ENCODE results near the gene RTTN.

RTTN gene

DNA sequence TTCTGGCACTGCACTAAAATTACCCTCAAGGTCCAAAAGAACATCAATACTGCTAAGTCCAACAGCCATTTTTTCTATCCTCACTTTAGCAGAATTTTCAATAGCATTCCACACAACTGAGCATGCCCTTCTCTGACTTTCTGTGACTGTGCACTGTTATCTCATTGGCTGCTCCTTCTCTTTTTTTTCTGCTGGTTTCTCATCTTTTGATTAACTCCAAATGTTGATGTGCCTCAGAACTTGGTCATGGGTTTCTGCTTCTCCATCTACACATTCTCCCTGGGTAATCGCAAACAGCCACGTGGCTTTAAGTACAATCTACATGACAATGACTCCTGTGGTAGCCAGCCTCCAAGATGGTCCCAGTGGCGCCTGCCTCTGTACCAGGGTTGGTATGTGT lies 182.9 kb downstream of the RTTN start:
- Histone ChIP-seq H3K27me3 (replicated peaks; ENCODE audit: control insufficient read depth, insufficient read depth, low read length) (no peaks in the 10 kb centered on the region), H3K9me3 (ENCODE audit: control insufficient read depth, low read length) (no peaks in the 10 kb centered on the region), H3K4me3 (ENCODE audit: low read length) (no peak overlapping the region), H3K4me1 (ENCODE audit: control insufficient read depth, insufficient read depth, low read length) (no peaks in the 10 kb centered on the region), H3K36me3 (ENCODE audit: control insufficient read depth, insufficient read depth, low read length, severe bottlenecking) (peaks cover 6% of the 10 kb centered on the region), H3K9ac (ENCODE audit: low read length) (no peak overlapping the region)
- DNase-seq (ENCODE audit: low read depth), result no peak

DNA sequence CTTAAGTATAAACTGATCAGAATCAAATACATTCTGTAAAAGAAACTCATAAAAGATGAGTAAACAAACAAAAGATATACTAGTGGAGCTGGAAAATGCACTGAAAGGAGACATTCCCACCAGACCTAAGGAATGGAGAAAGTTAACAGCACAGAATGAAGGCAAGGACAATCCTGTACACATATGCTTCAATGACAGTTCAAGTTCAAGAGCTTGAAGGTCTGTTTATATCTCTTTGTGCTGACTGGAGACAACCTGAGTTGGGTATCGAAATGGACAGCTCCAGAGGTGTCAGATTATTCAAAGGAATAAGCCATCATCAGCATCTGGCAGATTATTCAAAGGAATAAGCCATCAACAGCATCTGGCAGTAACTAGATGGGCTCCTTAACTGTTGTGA lies 184.0 kb downstream of the RTTN start:
- Histone ChIP-seq H3K27me3 (replicated peaks; ENCODE audit: control insufficient read depth, insufficient read depth, low read length) (no peaks in the 10 kb centered on the region), H3K9ac (ENCODE audit: low read length) (no peak overlapping the region), H3K4me1 (ENCODE audit: control insufficient read depth, insufficient read depth, low read length) (no peaks in the 10 kb centered on the region), H3K4me3 (ENCODE audit: low read length) (no peak overlapping the region), H3K36me3 (ENCODE audit: control insufficient read depth, insufficient read depth, low read length, severe bottlenecking) (peaks cover 14% of the 10 kb centered on the region), H3K9me3 (ENCODE audit: control insufficient read depth, low read length) (no peaks in the 10 kb centered on the region)
- no peak for DNase-seq (ENCODE audit: low read depth)

DNA sequence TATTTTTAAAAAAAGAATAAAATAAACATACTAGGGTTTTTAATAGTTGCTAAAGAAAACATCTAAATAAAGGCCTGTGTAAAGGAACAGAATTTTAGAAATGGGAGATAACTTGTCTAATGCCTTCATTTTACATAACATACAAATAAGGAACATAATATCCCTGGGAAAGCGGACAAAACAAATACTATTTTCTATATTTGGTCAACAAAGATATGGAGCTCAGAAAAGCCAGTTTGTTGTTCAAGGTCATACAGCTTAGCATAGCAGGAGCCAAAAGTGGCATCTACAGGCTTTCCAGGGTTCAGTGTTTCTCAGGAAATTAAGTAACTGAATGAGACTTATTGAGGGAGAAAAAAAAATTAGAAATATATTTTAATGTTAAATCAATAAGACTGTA lies 184.4 kb downstream of the RTTN start:
- Histone ChIP-seq H3K36me3 (ENCODE audit: control insufficient read depth, insufficient read depth, low read length, severe bottlenecking) (peaks cover 15% of the 10 kb centered on the region), H3K9me3 (ENCODE audit: control insufficient read depth, low read length) (no peaks in the 10 kb centered on the region), H3K4me3 (ENCODE audit: low read length) (no peak overlapping the region), H3K9ac (ENCODE audit: low read length) (no peak overlapping the region), H3K27me3 (replicated peaks; ENCODE audit: control insufficient read depth, insufficient read depth, low read length) (no peaks in the 10 kb centered on the region), H3K4me1 (ENCODE audit: control insufficient read depth, insufficient read depth, low read length) (no peaks in the 10 kb centered on the region)
- DNase-seq (ENCODE audit: low read depth), result no peak

DNA sequence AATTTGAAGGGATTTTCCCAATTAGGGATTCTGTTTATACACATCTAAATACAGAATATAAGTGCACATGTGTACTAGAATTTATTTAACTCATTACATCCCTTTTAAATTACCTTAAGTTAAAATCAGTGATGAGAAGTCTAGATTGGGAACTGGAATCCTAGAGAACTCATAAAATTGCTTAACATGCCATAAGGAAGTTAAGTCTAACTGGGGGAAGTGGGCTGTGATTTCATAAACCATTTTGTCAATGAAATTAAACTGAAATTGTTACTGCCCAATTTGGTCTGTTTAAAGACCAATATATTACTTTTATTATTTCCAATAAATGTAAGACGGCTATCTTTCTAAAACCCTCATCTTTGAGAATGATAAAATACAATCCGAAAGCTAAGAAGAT lies 185.5 kb downstream of the RTTN start:
- Histone ChIP-seq H3K4me1 (ENCODE audit: control insufficient read depth, insufficient read depth, low read length) (no peaks in the 10 kb centered on the region), H3K9me3 (ENCODE audit: control insufficient read depth, low read length) (no peaks in the 10 kb centered on the region), H3K9ac (ENCODE audit: low read length) (no peak overlapping the region), H3K4me3 (ENCODE audit: low read length) (no peak overlapping the region), H3K36me3 (ENCODE audit: control insufficient read depth, insufficient read depth, low read length, severe bottlenecking) (peaks cover 15% of the 10 kb centered on the region), H3K27me3 (replicated peaks; ENCODE audit: control insufficient read depth, insufficient read depth, low read length) (no peaks in the 10 kb centered on the region)
- no peak for DNase-seq (ENCODE audit: low read depth)

DNA sequence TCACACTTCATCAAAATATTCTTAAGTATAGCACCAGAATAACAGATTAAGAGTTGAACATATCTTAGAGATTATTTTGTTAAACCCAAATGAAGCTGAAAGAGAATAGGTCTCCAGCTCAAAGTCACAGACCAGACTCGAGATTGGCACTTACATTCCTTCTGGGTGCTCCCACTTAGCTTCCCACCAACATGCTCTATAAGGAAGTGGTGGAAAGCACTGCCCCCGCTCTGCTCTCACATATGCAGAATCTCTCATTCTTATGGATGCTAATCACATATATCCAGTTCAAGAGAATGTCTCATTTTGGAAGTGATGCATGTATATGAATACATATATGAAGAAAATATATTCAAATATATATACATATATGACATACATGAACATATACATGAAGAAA lies 186.4 kb downstream of the RTTN start:
- Histone ChIP-seq H3K4me1 (ENCODE audit: control insufficient read depth, insufficient read depth, low read length) (no peaks in the 10 kb centered on the region), H3K36me3 (ENCODE audit: control insufficient read depth, insufficient read depth, low read length, severe bottlenecking) (peaks cover 15% of the 10 kb centered on the region), H3K9ac (ENCODE audit: low read length) (no peak overlapping the region), H3K9me3 (ENCODE audit: control insufficient read depth, low read length) (no peaks in the 10 kb centered on the region), H3K27me3 (replicated peaks; ENCODE audit: control insufficient read depth, insufficient read depth, low read length) (no peaks in the 10 kb centered on the region), H3K4me3 (ENCODE audit: low read length) (no peak overlapping the region)
- DNase-seq (ENCODE audit: low read depth), result no peak

DNA sequence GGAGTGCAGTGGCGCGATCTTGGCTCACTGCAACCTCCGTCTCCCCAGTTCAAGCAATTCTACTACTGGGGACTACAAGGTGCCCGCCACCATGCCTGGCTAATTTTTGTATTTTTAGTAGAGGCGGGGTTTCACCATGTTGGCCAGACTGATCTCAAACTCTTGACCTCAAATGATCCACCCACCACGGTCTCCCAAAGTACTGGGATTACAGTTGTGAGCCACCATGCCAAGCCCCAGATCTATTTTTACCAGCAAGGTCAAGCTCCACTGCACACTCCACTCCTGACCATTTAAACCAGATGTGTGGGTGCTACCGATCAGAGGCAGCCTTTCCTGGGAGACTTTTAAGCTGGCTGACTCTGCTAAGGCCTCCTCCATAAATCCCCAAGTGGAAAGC lies 190.4 kb downstream of the RTTN start:
- Histone ChIP-seq H3K36me3 (ENCODE audit: control insufficient read depth, insufficient read depth, low read length, severe bottlenecking) (peaks cover 8% of the 10 kb centered on the region), H3K4me1 (ENCODE audit: control insufficient read depth, insufficient read depth, low read length) (no peaks in the 10 kb centered on the region), H3K9me3 (ENCODE audit: control insufficient read depth, low read length) (no peaks in the 10 kb centered on the region), H3K9ac (ENCODE audit: low read length) (no peak overlapping the region), H3K27me3 (replicated peaks; ENCODE audit: control insufficient read depth, insufficient read depth, low read length) (no peaks in the 10 kb centered on the region), H3K4me3 (ENCODE audit: low read length) (no peak overlapping the region)
- DNase-seq (ENCODE audit: low read depth), result no peak

DNA sequence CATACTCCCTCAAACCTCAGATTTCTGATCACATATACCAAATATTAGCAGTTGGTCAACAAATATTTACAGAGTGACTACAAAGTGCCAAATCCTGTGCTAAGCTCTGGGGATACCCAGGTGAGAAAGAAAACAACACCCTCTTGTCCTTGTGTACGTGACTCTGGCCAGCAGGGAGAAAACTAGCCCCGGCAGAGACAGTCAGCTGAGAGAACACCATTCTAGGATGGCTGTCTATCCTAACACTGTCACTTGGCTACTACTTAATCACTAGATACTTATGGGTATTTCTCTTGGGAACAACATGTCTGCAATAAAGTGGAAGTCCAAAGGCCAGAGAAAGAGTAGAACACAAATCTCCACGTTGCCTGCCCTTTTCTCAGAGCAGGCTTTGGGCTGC lies 199.9 kb downstream of the RTTN start:
- Histone ChIP-seq H3K27me3 (replicated peaks; ENCODE audit: control insufficient read depth, insufficient read depth, low read length) (no peaks in the 10 kb centered on the region), H3K4me1 (ENCODE audit: control insufficient read depth, insufficient read depth, low read length) (peaks cover 18% of the 10 kb centered on the region), H3K4me3 (ENCODE audit: low read length) (peak overlapping the region; percentile 60), H3K9ac (ENCODE audit: low read length) (no peak overlapping the region), H3K9me3 (ENCODE audit: control insufficient read depth, low read length) (no peaks in the 10 kb centered on the region), H3K36me3 (ENCODE audit: control insufficient read depth, insufficient read depth, low read length, severe bottlenecking) (no peaks in the 10 kb centered on the region)
- DNase-seq (ENCODE audit: low read depth), result no peak

DNA sequence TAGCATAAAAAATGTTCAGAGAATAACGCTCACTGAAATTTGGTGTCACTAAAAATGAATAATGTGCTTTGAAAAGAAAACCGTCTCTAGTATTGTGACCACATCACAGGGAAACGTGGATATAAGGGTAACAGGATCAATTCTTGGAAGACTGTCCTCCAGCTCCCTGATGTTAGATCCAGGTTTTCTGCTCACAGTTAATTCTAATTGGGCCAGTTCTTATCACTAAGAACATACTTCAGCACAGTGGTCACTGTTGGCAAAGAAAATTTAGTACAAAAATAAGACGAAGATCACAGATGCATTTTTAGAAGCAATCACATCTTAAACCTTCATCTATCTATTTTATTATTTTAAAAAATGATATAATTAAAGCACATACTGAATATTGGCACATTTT lies 200.8 kb downstream of the RTTN start:
- peaks cover 18% of the 10 kb centered on the region for H3K4me1 ChIP-seq (ENCODE audit: control insufficient read depth, insufficient read depth, low read length)
- H3K9ac ChIP-seq (ENCODE audit: low read length), result no peak overlapping the region
- no peaks in the 10 kb centered on the region for H3K27me3 ChIP-seq (replicated peaks; ENCODE audit: control insufficient read depth, insufficient read depth, low read length)
- no peaks in the 10 kb centered on the region for H3K36me3 ChIP-seq (ENCODE audit: control insufficient read depth, insufficient read depth, low read length, severe bottlenecking)
- peak overlapping the region; percentile 60 for H3K4me3 ChIP-seq (ENCODE audit: low read length)
- H3K9me3 ChIP-seq (ENCODE audit: control insufficient read depth, low read length), result no peaks in the 10 kb centered on the region
- DNase-seq (ENCODE audit: low read depth), result no peak

DNA sequence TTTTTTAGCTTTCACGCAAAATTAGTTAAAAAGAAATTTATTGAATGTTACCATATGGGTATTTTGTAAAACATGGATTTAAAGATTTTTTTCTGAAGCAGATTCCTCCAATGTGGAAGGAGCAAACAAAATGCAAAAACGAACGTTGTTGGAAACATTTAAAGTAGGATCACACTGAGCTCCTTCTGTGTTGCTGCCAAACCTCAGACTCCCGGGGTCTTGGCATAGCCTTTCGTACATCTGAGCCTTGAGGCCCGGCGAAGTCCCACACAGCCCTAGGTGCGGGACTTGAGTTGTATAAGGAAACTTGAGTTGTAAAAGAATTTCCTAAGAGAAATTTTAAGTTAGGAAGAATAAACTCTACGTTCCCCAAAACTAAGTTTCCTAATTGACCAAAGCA lies 205.8 kb downstream of the RTTN start:
- no peak for DNase-seq (ENCODE audit: low read depth)
- H3K4me1 ChIP-seq (ENCODE audit: control insufficient read depth, insufficient read depth, low read length), result peaks cover 4% of the 10 kb centered on the region
- no peaks in the 10 kb centered on the region for H3K9me3 ChIP-seq (ENCODE audit: control insufficient read depth, low read length)
- H3K36me3 ChIP-seq (ENCODE audit: control insufficient read depth, insufficient read depth, low read length, severe bottlenecking), result no peaks in the 10 kb centered on the region
- no peaks in the 10 kb centered on the region for H3K27me3 ChIP-seq (replicated peaks; ENCODE audit: control insufficient read depth, insufficient read depth, low read length)
- H3K9ac ChIP-seq (ENCODE audit: low read length), result no peak overlapping the region
- no peak overlapping the region for H3K4me3 ChIP-seq (ENCODE audit: low read length)

DNA sequence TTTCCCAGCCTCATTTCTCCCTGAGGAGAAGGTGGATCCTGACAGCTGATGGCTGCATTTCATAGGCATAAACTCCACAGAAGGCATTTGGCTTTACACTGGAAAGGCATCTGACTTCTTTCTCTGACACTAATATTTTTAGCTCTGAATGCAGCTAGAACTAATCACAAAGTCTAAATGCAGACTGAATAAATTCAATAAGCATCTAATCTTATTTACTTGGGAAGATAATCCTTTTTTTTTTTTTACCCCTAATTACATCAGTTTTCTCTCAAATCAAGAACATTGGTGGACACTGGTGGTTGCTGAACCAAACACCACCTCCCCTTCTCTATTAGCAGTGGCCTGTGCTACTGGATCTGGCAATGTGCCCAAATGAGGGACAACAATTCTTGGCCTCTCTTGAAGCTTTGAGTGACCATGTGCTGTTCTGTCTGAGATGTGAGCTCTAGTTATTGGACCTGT lies 206.9 kb downstream of the RTTN start:
- Histone ChIP-seq H3K9me3 (ENCODE audit: control insufficient read depth, low read length) (no peaks in the 10 kb centered on the region), H3K4me3 (ENCODE audit: low read length) (no peak overlapping the region), H3K36me3 (ENCODE audit: control insufficient read depth, insufficient read depth, low read length, severe bottlenecking) (no peaks in the 10 kb centered on the region), H3K27me3 (replicated peaks; ENCODE audit: control insufficient read depth, insufficient read depth, low read length) (no peaks in the 10 kb centered on the region), H3K4me1 (ENCODE audit: control insufficient read depth, insufficient read depth, low read length) (no peaks in the 10 kb centered on the region), H3K9ac (ENCODE audit: low read length) (no peak overlapping the region)
- DNase-seq (ENCODE audit: low read depth), result no peak

DNA sequence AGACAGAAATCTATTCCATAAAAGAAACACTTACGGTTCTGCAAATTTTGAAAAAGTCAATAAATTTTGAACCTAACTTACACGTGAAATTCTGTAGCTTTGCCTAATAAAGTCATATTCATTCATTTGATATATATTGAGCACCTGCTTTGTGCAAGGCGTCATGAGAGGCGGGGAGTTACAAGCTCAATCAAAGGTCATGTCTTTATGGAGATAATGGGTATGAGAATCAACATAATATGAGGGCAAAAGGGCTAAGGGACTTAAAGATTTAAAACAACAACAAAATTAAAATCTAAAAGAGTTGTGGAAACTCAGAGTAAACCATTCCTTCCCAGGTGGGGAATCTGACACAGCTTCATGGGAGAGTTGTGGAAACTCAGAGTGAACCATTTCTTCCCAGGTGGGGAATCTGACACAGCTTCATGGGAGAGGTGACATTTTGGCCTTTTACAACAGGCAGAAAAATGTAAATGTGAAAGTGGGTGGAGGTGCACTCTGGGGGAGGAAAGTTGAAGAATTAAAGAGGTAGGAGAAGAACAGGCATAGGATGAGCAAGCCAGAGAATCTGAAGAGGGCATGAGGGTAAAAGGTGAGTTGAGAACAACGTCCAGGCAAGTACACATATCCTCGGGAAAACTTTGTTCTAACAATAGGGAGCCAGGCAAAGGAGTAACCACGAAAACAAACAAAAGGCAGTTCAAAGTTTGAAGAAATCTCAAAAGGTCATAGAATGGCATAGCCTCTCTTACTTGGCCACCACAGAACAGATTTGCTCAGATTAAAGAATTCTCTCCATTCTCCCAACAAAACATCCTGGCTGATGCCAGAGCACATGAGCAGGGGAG lies 208.3 kb downstream of the RTTN start:
- Histone ChIP-seq H3K9ac (ENCODE audit: low read length) (no peak overlapping the region), H3K4me1 (ENCODE audit: control insufficient read depth, insufficient read depth, low read length) (no peaks in the 10 kb centered on the region), H3K9me3 (ENCODE audit: control insufficient read depth, low read length) (no peaks in the 10 kb centered on the region), H3K4me3 (ENCODE audit: low read length) (no peak overlapping the region), H3K27me3 (replicated peaks; ENCODE audit: control insufficient read depth, insufficient read depth, low read length) (no peaks in the 10 kb centered on the region), H3K36me3 (ENCODE audit: control insufficient read depth, insufficient read depth, low read length, severe bottlenecking) (no peaks in the 10 kb centered on the region)
- DNase-seq (ENCODE audit: low read depth), result no peak

DNA sequence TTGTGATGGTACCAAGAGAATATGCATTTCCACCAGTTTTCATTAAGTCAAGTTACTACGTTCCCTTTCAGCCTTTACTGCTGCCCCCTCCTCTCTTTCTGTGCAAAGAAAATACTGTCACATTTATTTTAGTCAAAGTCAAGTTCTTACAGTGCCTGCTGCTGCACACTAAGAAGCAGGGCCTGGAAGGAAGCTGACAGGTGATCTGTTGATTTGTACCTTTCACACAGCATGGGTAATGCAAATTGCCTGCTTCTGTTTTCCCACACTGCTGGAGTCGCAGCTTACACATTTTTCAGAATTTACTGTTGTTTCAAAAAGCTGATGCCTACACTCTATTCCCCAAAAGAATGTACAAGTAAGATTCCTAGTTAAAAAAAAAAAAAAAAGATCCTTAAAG lies 209.1 kb downstream of the RTTN start:
- no peaks in the 10 kb centered on the region for H3K4me1 ChIP-seq (ENCODE audit: control insufficient read depth, insufficient read depth, low read length)
- no peaks in the 10 kb centered on the region for H3K9me3 ChIP-seq (ENCODE audit: control insufficient read depth, low read length)
- H3K9ac ChIP-seq (ENCODE audit: low read length), result no peak overlapping the region
- H3K4me3 ChIP-seq (ENCODE audit: low read length), result no peak overlapping the region
- no peak for DNase-seq (ENCODE audit: low read depth)
- H3K36me3 ChIP-seq (ENCODE audit: control insufficient read depth, insufficient read depth, low read length, severe bottlenecking), result no peaks in the 10 kb centered on the region
- H3K27me3 ChIP-seq (replicated peaks; ENCODE audit: control insufficient read depth, insufficient read depth, low read length), result no peaks in the 10 kb centered on the region
